HepG2 (cell line): ENCODE data around the gene CCR2. TPM values are rescaled to one million over a fixed set of nuclear protein-coding genes. Genes with fewer than 3 reads are reported as not detected.

Experiments
- ATAC-seq: fragments of 200-7000 bp; cut with Tn5 transposase; 3 replicates; pipeline ENCODE4 v1.9.1; 2020; ENCODE audit warnings: mild to moderate bottlenecking, moderate library complexity
- BruUV-seq: library from RNA; stranded (reverse); fragments of 400-500 nt; replicated peaks from 2 replicates; lab custom pipeline; 2021; lab: Mats Ljungman, UMichigan
- CTCF ChIA-PET: fragments of 300-600 bp; formaldehyde crosslinking; extraction: SDS; loops from one replicate; lab custom pipeline; 2021; ENCODE audit warnings: low total read pairs, inconsistent platforms, low intra/inter-chr PET ratio; lab: Yijun Ruan, JAX
- POLR2A ChIA-PET: fragments of 350-600 bp; sonication (Branson Sonifier 250); formaldehyde crosslinking; loops from one replicate; lab custom pipeline; 2020; ENCODE audit warnings: antibody characterized with exemption, inconsistent platforms; lab: Yijun Ruan, JAX
- DNase-seq: peaks from one replicate; pipeline ENCODE4 v3.0.0-alpha.2; 2015; ENCODE audit warnings: low spot score
- FAIRE-seq: peaks from 3 replicates; lab custom pipeline; 2011; peaks lifted over from hg19 to GRCh38; lab: Jason Lieb, UNC
- H2AFZ ChIP-seq: one replicate; pipeline ENCODE4 v1.6.1; 2011; ENCODE audit warnings: low read length, inconsistent platforms
- H3K27ac ChIP-seq: fragments of 300-600 bp; 3 replicates; pipeline ENCODE4 v1.8.0; 2011; ENCODE audit warnings: mixed run types, mild to moderate bottlenecking, mixed read lengths, low read length, inconsistent platforms; ENCODE audit not compliant: insufficient read depth; ENCODE audit errors: extremely low read length
- H3K27me3 ChIP-seq, 2 experiments: fragments of 200-600 bp in 1 of 2; 2 replicates in 1 of 2; 3 replicates in 1 of 2; pipeline versions ENCODE4 v1.6.0 to v1.8.0; 2011; ENCODE audit warnings: low read length in 2 of 2, mild to moderate bottlenecking in 2 of 2, moderate library complexity in 2 of 2, inconsistent platforms in 1 of 2; ENCODE audit not compliant: insufficient read depth in 2 of 2, control insufficient read depth in 1 of 2
- H3K36me3 ChIP-seq, 2 experiments: fragments of 200-600 bp in 1 of 2; replicated peaks in 1 of 2; 2 replicates in 1 of 2; 3 replicates in 1 of 2; pipeline versions ENCODE4 v1.5.1 to v1.8.0; 2011; ENCODE audit warnings: low read length in 2 of 2, inconsistent platforms in 1 of 2; ENCODE audit not compliant: insufficient read depth in 2 of 2, control insufficient read depth in 1 of 2
- H3K4me1 ChIP-seq: 2 replicates; pipeline ENCODE4 v1.5.1; 2012; ENCODE audit warnings: low read length, inconsistent platforms; ENCODE audit not compliant: insufficient read depth
- H3K4me2 ChIP-seq: 2 replicates; pipeline ENCODE4 v1.6.0; 2011; ENCODE audit warnings: low read depth, low read length, inconsistent platforms
- H3K4me3 ChIP-seq, 3 experiments: fragments of 200-600 bp in 1 of 3; sonication (generic), shearing (Covaris generic) in 1 of 3; replicated peaks in 1 of 3; 2 replicates each; pipeline ENCODE4 v1.5.1; 2011 to 2016; ENCODE audit warnings: low read length in 3 of 3, inconsistent platforms in 2 of 3, low read depth in 2 of 3, mild to moderate bottlenecking in 2 of 3, control low read depth in 1 of 3, mixed read lengths in 1 of 3; ENCODE audit not compliant: insufficient read depth in 1 of 3
- H3K79me2 ChIP-seq: one replicate; pipeline ENCODE4 v1.6.1; 2011; ENCODE audit warnings: low read length, inconsistent platforms; ENCODE audit not compliant: insufficient read depth
- H3K9ac ChIP-seq: 2 replicates; pipeline ENCODE4 v1.6.0; 2011; ENCODE audit warnings: mild to moderate bottlenecking, low read depth, low read length, inconsistent platforms; ENCODE audit not compliant: insufficient read depth
- H3K9me3 ChIP-seq: 2 replicates; pipeline ENCODE4 v1.5.1; 2012; ENCODE audit warnings: mild to moderate bottlenecking, low read length
- H4K20me1 ChIP-seq: 2 replicates; pipeline ENCODE4 v1.6.0; 2011; ENCODE audit warnings: inconsistent platforms, mild to moderate bottlenecking, low read length, moderate library complexity; ENCODE audit not compliant: insufficient read depth
- ARNTL ChIP-seq: sonication (generic); formaldehyde crosslinking; IDR thresholded peaks from 2 replicates; pipeline ENCODE4 v1.4.0; 2020; ENCODE audit warnings: mild to moderate bottlenecking, missing genetic modification reagents
- DR1 ChIP-seq: sonication (generic); formaldehyde crosslinking; IDR thresholded peaks from 2 replicates; pipeline ENCODE4 v1.8.0; 2021; ENCODE audit warnings: mild to moderate bottlenecking, missing genetic modification reagents, inconsistent platforms
- ELK4 ChIP-seq: sonication (generic); formaldehyde crosslinking; IDR thresholded peaks from 2 replicates; pipeline ENCODE4 v1.9.0; 2021; ENCODE audit warnings: missing genetic modification reagents, borderline replicate concordance
- FLYWCH1 ChIP-seq: sonication (generic); formaldehyde crosslinking; IDR thresholded peaks from 2 replicates; pipeline ENCODE4 v1.8.1; 2023; ENCODE audit warnings: mild to moderate bottlenecking, missing genetic modification reagents
- NR2F1 ChIP-seq, 2 experiments: fragments of 450-650 bp in 1 of 2; formaldehyde crosslinking in 1 of 2; IDR thresholded peaks; 2 replicates each; pipeline versions ENCODE4 v1.5.0 to v1.6.1; 2016 to 2020; ENCODE audit warnings: mild to moderate bottlenecking in 1 of 2, missing compliant biosample characterization in 1 of 2, missing genetic modification reagents in 1 of 2, moderate library complexity in 1 of 2
- PAX8 ChIP-seq: sonication (generic); formaldehyde crosslinking; IDR thresholded peaks from 2 replicates; pipeline ENCODE4 v1.8.0; 2022; ENCODE audit warnings: mild to moderate bottlenecking, missing genetic modification reagents, borderline replicate concordance
- PBX2 ChIP-seq: IDR thresholded peaks from 2 replicates; pipeline ENCODE4 v1.6.1; 2016; ENCODE audit warnings: control low read depth
- RXRB ChIP-seq: IDR thresholded peaks from 2 replicates; pipeline ENCODE4 v1.6.1; 2016; ENCODE audit warnings: borderline replicate concordance, missing genetic modification reagents, missing compliant biosample characterization
- TEAD2 ChIP-seq: sonication (generic); formaldehyde crosslinking; IDR thresholded peaks from 2 replicates; pipeline ENCODE4 v1.9.0; 2021; ENCODE audit warnings: missing genetic modification reagents
- ZFP1 ChIP-seq: IDR thresholded peaks from 2 replicates; pipeline ENCODE4 v1.6.1; 2016
- ZNF138 ChIP-seq: sonication (generic); formaldehyde crosslinking; IDR thresholded peaks from 2 replicates; pipeline ENCODE4 v1.5.0; 2020; ENCODE audit warnings: mild to moderate bottlenecking, low read depth, missing genetic modification reagents
- ZNF605 ChIP-seq: sonication (generic); formaldehyde crosslinking; IDR thresholded peaks from 2 replicates; pipeline ENCODE4 v1.8.0; 2022; ENCODE audit warnings: mild to moderate bottlenecking, missing genetic modification reagents
- ZNF841 ChIP-seq: sonication (generic); formaldehyde crosslinking; IDR thresholded peaks from 2 replicates; pipeline ENCODE4 v1.8.1; 2023; ENCODE audit warnings: missing genetic modification reagents, borderline replicate concordance
- whole genome bisulfite sequencing: methylation state at CpG from one replicate; pipeline ENCODE4 v1.1.6; 2017; ENCODE audit warnings: low lambda C conversion rate; 5-methylcytosine and 5-hydroxymethylcytosine counted together
- in situ Hi-C: cut with HindIII; loops from 2 replicates; pipeline ENCODE4 v1.10.0; 2017; ENCODE audit warnings: low pct_unique_long_range_greater_than_20kb; ENCODE audit not compliant: extremely low pct_ligation_motif_present
- intact Hi-C: fragments of 100-400 bp; cut with micrococcal nuclease; formaldehyde crosslinking; loops from one replicate; pipeline ENCODE4 v1.10.0; 2022; ENCODE audit not compliant: unreplicated experiment
- polyA plus RNA-seq, 8 experiments: library from polyadenylated mRNA; depleted of rRNA in 3 of 8; stranded (reverse) in 7 of 8; unstranded in 1 of 8; fragments of >200 nt; fragmentation: Illumina TruSeq in 4 of 8; extraction: Trizol in 4 of 8; gene quantifications; 2 replicates each; pipeline versions ENCODE4 v1.2.1 to v1.2.3, GENCODE V29; 2011 to 2016; ENCODE audit warnings: low read depth in 4 of 8, missing spikeins in 1 of 8, mixed read lengths in 1 of 8; ENCODE audit not compliant: insufficient read depth in 1 of 8
- total RNA-seq, 5 experiments: library from RNA; depleted of rRNA; stranded (reverse); fragments of >200 nt; fragmentation: Illumina TruSeq; extraction: Trizol; gene quantifications; 2 replicates each; pipeline ENCODE4 v1.2.3, GENCODE V29; 2016; ENCODE audit warnings: low read depth in 1 of 5

Gene CCR2
- total and polyA plus RNA-seq, 2 of the 13 experiments (the other 11 are each of a cell fraction or from before 2014, with no cell fraction given): not detected

- TF ChIP-seq PBX2 (CRISPR knock-in tag): no peak
- TF ChIP-seq ZNF138 (CRISPR knock-in tag): no peak
- no peak for TF ChIP-seq ZNF841 (CRISPR knock-in tag)
- no peak for TF ChIP-seq ELK4 (CRISPR knock-in tag)
Measured at GRCh38 chr3:46380471-46381221, 26.7 kb downstream of the CCR2 start (continued).

- H4K20me1 ChIP-seq: no peaks in the 10 kb centered on the region
- H3K27ac ChIP-seq: no peak overlapping the region
- H3K9me3 ChIP-seq: no peaks in the 10 kb centered on the region
- no peaks in the 10 kb centered on the region for H3K79me2 ChIP-seq
- no TSS peak for BruUV-seq
- in situ Hi-C loops (no loop called here), intact Hi-C loops (no loop called here)
- no peak overlapping the region for H3K9ac ChIP-seq
- CTCF ChIA-PET: no interaction called here
- 1% methylated on average over 3 of the region's 3 CpGs for WGBS
- H3K36me3 ChIP-seq: no peaks in the 10 kb centered on the region
- ATAC-seq (no peak), DNase-seq (no peak), FAIRE-seq (no peak)
- peaks cover 0 to 1% of the 10 kb centered on the region in 2 experiments; a peak in 1 of 5 replicates for H3K27me3 ChIP-seq
- no peak overlapping the region for H3K4me2 ChIP-seq
- H3K4me1 ChIP-seq: no peaks in the 10 kb centered on the region
- no peak overlapping the region for H2AFZ ChIP-seq
- H3K4me3 ChIP-seq: no peak overlapping the region
- no peak for TF ChIP-seq PAX8 (CRISPR knock-in tag)
- TF ChIP-seq FLYWCH1 (CRISPR knock-in tag): no peak
- TF ChIP-seq DR1 (CRISPR knock-in tag): no peak
- no peak for TF ChIP-seq TEAD2
- TF ChIP-seq ZNF605 (CRISPR knock-in tag): no peak
- no peak for TF ChIP-seq RXRB (CRISPR knock-in tag)
- TF ChIP-seq ARNTL (CRISPR knock-in tag): no peak
- no peak for TF ChIP-seq NR2F1 (CRISPR knock-in tag; IDR thresholded peaks at IDR 0.05)
- TF ChIP-seq ZFP1 (CRISPR knock-in tag): no peak
- POLR2A ChIA-PET: no interaction called here
Measured at GRCh38 chr3:46381625-46382024, 27.7 kb downstream of the CCR2 start.
